ENCODE data around the gene NLGN1.

Gene NLGN1

DNA sequence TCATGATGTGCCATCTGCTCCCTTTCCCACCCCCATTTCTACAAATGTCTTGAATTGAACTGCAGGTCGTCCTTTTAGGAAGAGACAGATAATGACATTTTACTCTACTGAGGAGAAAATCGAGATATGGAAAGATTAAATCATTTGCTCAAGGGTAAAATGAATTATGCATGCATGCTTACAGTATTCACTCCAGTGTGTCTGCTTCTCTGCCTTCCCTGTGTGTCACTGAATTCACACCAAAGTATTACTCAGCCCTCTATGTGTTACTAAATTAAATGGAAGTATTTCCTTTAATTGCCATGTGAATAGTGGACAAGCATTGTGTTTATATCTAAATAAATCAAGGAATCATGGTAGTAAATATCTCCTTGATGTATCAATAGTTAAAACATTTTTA is 449.0 kb downstream of the NLGN1 start:
- no peak for DNase-seq (ENCODE audit: low spot score)

DNA sequence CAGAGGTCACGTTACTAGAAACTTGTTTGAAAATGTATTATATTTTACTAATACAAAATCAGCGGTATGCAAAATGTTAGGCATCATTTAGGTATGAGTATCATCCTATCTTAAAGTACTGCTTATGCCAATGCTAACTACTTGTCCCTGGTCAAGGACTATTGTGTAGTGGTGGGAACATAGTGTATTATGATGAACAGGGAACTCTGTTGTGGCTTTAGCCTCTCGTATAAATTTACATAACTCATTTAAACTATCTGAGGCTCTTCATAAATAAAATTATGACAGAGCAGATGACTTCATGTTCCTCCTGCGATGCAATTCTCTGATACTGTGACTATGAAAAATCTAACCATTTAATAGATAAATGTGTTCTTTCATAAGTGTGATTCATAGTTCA is 451.9 kb downstream of the NLGN1 start:
- no peak for DNase-seq (ENCODE audit: low spot score)

DNA sequence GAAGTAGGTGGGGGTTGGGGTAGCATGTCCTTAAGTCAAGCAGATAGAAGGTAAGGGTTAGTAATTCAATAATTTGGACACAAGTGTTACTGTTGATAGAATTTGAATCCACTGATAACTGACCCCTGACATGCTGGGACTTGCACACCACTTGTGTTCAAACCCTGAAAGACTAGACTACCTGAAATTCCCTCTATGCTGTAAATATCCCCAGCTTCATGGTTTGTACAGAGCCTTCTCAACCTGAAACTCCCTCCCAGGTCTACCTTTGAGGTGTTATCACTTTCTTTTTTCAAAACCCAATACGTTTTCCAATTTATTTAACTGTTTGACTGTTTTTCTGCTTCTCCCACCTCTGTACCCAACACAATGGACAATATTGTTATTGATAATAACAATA is 459.6 kb downstream of the NLGN1 start:
- DNase-seq (ENCODE audit: low spot score) = no peak

DNA sequence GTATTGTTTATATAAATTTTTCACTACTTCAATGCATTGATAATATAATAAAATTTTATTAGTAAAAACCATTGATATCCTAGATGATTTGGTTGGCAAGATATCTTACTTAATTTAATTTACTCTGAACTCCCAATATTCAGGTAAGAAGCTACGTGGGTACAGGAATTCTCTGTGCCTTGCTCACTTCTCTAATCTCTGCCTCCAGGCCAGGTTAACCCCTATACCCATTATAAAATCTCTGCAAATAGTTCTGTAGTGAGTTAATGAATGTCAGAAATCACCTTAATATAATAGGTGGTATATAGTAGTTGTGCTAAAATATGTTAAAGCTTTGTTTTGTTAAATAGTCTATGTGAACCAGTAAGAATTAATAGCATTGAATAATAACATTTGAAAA is 465.2 kb downstream of the NLGN1 start:
- DNase-seq (ENCODE audit: low spot score) = no peak

DNA sequence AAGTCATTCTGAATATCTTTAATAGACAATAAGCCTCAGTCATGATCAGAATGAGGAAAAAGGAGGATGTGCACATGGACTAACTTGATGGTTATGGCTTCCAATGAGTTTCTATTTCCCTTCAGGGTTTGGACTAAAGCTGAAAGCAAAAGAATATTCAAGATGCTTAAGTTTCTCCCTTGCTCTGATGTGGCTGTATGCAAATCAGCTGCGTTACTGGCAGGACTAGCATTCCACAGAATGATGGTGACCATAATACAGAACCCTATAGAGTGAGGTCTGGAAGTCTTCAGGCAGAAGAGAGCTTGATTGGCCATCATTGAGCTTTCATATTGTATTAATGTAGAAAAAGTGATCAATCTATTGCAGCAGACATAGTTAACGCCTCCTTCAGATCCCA is 466.0 kb downstream of the NLGN1 start:
- no peak for DNase-seq (ENCODE audit: low spot score)

GRCh38 chr3:173865900-173866498 is 468.5 kb downstream of the NLGN1 start:
- no peak for DNase-seq (ENCODE audit: low spot score)

GRCh38 chr3:173869766-173870165 is 472.2 kb downstream of the NLGN1 start:
- no peak for DNase-seq (ENCODE audit: low spot score)

DNA sequence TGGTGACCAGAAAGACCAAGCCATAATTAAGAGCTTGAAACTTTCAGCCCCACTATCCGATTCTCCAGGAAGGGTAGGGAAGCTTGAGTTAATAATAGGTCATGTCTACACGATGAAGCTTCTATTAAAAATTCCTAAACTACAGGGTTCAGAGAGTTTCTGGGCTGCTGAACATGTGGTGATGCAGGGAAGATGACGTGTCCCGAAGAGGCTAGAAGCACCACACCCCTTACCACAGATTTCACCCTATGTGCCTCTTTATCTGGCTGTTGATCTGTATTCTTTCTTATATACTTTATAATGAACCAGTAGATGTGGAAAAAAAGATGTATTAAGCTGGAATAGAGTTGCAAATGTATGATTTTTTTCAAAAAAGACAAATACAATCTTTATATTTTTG is 473.4 kb downstream of the NLGN1 start:
- DNase-seq (ENCODE audit: low spot score) = no peak

GRCh38 chr3:173875790-173876189 is 478.2 kb downstream of the NLGN1 start:
- DNase-seq (ENCODE audit: low spot score) = no peak

DNA sequence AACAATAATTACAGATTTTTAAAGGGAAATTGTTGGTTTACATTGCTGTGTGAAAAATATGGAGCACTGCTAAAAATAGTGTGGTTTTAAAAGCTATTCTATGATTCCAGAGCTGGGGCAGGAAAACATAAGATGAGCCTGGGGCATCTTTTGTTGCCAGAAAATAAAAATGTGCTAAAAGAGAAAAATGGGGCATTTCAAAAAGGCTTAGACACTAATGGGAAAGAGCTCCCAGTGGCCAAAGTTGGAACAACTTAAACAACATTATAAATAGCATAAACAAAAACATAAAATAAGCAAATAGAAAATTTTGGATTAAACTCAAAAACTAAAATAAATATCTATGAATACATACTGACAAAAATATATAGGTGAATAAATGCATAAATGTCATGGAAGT is 478.9 kb downstream of the NLGN1 start:
- DNase-seq (ENCODE audit: low spot score) = no peak

DNA sequence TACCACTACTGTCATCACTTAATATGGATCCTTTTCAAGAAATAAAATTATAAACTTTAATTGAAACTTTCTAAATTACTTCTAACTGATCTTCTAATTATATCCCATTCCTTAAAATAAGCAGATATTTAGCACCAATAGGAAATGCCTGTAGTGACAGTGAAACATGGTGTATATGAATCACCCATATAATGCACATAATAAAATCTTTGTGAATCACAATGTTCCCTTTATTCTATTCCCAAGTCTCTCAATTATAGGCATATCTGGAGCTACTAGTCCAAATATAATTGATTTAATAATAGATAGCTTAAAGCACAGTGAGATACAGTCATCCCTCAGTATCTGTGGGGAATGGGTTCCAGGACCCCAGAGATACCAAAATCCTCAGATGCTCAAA is 490.3 kb downstream of the NLGN1 start:
- DNase-seq (ENCODE audit: low spot score) = no peak

GRCh38 chr3:173889596-173889995 is 492.1 kb downstream of the NLGN1 start:
- DNase-seq (ENCODE audit: low spot score) = no peak

DNA sequence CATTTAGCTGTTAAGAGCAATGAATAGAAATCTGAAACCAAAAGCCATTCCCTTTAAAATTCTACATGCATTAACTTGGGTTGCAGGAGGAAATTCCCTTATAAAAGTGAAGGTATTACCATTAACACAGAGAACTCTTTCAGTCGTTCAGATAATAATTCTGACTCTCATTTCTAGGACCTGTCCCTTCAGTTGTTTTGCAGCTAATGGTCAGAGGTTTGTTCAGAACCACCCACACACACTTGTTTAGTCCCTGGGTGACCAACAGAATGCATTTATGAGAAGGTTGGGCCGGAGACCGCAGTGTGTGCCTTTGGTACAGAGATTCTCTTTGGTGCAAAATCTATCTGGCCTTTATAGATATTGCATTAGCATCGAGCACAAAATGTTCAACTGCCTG is 492.5 kb downstream of the NLGN1 start:
- DNase-seq (ENCODE audit: low spot score) = no peak

GRCh38 chr3:173891272-173892100 is 493.9 kb downstream of the NLGN1 start:
- DNase-seq (ENCODE audit: low spot score) = no peak

GRCh38 chr3:173892547-173892946 is 495.0 kb downstream of the NLGN1 start:
- DNase-seq (ENCODE audit: low spot score) = no peak

GRCh38 chr3:173893066-173893465 is 495.5 kb downstream of the NLGN1 start:
- no peak for DNase-seq (ENCODE audit: low spot score)

GRCh38 chr3:173893835-173894234 is 496.3 kb downstream of the NLGN1 start:
- no peak for DNase-seq (ENCODE audit: low spot score)

GRCh38 chr3:173897631-173898030 is 500.1 kb downstream of the NLGN1 start:
- no peak for DNase-seq (ENCODE audit: low spot score)

GRCh38 chr3:173901649-173902048 is 504.1 kb downstream of the NLGN1 start:
- no peak for DNase-seq (ENCODE audit: low spot score)

DNA sequence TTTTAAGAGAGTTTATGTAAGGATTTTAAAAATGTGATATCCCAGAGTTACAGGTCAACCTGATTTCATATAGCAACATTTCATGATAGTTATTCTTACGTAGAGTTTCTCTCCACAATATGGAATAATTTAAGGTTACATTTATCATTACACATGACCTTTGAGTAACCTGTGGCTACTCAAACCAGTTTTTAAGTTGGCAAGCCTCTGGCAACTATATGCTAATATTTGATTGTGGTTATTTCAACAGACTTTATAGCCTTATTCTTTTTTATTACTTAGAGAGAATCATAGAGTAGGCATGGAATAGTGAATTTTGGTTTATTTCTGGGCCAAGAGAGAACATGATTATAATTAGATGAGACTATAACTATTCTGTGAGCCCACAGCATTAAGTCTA is 504.9 kb downstream of the NLGN1 start:
- DNase-seq (ENCODE audit: low spot score) = no peak

DNA sequence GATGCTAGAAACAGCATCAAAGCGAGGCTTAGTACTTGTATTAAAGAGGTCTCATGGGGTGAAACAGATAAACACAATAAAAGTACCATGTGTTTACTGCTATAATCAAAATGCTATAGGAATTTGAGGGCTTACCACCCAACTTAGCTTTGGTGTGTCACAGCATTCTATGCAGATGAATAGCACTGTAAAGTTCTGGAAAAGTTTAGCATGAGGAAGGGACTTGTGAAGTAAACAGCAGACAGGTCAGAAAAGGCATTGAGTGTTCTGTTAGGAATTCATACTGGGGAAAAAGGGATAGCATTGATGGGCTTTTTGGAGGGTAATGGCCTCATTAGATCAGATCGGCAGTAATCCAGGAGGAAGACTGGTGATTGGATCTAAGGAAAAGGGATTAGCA is 505.3 kb downstream of the NLGN1 start:
- DNase-seq (ENCODE audit: low spot score) = no peak

GRCh38 chr3:173905381-173905780 is 507.8 kb downstream of the NLGN1 start:
- no peak for DNase-seq (ENCODE audit: low spot score)

DNA sequence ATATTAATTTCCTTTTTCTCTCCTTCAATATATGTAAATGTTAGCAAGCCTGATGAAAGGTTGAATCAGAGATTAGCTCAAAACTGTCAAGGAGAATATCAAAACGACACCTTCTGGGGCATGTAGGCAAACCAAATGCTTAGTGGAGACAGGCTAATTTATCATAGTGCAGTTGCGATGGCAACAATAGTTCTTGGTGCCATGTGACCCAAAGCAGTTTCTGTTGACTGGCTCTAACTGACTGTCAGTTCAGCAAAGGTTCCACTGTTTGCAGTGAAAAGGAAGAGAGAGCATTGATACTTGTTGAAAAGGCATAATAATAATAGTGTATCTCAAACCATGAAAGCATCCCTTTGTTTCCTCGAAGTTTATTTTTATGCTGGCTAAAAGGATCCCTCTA is 513.9 kb downstream of the NLGN1 start:
- DNase-seq (ENCODE audit: low spot score) = no peak

DNA sequence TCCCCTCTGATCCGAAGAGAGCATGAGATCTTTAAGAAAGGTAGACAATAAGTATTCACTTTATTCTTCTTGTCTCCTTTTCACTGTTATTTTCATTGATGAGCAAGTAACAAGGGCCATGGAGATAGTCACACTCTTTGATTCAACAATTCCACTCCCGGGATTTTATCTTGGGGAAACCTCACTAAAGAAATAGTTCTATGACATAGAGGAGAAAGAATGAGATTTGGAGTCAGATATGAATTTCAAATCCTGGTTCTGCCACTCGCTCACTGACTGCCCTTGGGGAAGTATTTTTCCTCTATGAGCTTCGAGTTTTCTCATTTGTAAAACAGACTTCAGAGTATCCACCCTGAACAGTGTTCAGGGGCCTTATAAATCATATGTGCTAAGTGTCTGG is 514.6 kb downstream of the NLGN1 start:
- DNase-seq (ENCODE audit: low spot score) = no peak
